ENCODE measurements around the gene COL6A2.

COL6A2 gene

DNA sequence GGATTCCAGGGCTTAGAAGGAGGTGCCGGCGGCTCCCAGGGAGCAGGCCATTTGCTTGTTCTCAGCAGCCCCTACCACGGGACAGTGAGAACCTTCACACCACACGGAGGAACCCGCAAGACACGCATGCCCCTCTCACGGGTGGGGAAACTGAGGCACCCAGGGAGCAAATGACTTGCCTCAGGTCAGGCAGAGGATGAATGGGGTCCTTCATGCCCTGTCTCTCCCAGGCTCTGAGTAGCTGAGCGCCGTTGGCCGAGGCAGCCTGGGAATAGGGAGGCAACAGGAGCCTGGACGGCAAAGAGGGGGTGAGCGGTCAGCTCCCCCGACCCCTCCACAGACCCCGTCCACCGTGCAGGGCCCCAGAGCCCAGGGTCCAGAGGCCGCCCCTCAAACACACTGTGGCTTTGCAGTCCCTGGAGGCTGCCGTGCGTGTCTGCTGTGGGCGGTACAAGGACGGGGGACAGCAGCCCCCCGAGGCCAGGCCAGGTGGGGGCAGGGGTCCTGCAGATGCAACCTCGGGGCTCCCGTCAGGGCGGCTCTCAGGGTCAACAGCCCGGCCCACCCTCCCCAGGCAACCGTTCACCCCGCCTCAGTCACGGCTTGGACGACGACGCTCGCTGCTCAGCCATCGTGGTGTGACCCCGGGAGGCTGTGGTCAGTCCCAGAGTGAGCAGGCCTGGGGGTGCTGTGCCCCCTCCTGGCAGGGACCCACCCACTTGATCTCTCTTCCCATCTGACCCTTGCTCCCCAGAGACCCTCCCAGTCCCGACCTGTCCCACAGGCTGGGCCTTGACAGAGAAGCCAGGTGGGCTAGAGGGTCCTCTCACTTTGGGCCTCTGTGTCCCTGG, 15.8 kb upstream of the COL6A2 start:
- no peak for ATAC-seq (ENCODE audit: low read depth)
- Histone ChIP-seq H3K36me3 (ENCODE audit: low read depth) (no peaks in the 10 kb centered on the region), H3K27ac (ENCODE audit: poor library complexity, severe bottlenecking) (no peak overlapping the region), H3K9me3 (ENCODE audit: severe bottlenecking) (no peaks in the 10 kb centered on the region), H3K4me3 (ENCODE audit: severe bottlenecking) (no peak overlapping the region), H3K27me3 (ENCODE audit: insufficient read depth, poor library complexity, severe bottlenecking) (no peaks in the 10 kb centered on the region), H3K4me1 (ENCODE audit: insufficient read depth, poor library complexity, severe bottlenecking) (no peaks in the 10 kb centered on the region)
- TF ChIP-seq, protein P1, sequence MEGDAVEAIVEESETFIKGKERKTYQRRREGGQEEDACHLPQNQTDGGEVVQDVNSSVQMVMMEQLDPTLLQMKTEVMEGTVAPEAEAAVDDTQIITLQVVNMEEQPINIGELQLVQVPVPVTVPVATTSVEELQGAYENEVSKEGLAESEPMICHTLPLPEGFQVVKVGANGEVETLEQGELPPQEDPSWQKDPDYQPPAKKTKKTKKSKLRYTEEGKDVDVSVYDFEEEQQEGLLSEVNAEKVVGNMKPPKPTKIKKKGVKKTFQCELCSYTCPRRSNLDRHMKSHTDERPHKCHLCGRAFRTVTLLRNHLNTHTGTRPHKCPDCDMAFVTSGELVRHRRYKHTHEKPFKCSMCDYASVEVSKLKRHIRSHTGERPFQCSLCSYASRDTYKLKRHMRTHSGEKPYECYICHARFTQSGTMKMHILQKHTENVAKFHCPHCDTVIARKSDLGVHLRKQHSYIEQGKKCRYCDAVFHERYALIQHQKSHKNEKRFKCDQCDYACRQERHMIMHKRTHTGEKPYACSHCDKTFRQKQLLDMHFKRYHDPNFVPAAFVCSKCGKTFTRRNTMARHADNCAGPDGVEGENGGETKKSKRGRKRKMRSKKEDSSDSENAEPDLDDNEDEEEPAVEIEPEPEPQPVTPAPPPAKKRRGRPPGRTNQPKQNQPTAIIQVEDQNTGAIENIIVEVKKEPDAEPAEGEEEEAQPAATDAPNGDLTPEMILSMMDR (IDR thresholded peaks at IDR 0.05; ENCODE audit: poor library complexity, severe bottlenecking) = no peak
- DNase-seq (ENCODE audit: low spot score) = no peak

DNA sequence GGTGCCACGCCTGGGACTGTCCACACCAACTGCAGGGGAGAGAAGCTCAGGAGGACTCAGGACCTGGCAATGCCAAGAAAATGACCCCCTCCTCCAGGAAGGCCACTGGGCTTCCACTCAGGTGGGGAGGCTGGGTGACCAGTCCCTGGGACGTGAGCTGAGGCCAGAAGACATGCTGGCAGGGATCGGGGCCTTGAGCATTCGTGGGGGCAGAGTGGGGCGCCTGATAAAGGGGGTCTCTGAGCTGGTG, 15.3 kb upstream of the COL6A2 start:
- ATAC-seq (ENCODE audit: low read depth) (no peak), DNase-seq (ENCODE audit: low spot score) (no peak)
- Histone ChIP-seq H3K27me3 (ENCODE audit: insufficient read depth, poor library complexity, severe bottlenecking) (no peaks in the 10 kb centered on the region), H3K27ac (ENCODE audit: poor library complexity, severe bottlenecking) (no peak overlapping the region), H3K4me1 (ENCODE audit: insufficient read depth, poor library complexity, severe bottlenecking) (no peaks in the 10 kb centered on the region), H3K9me3 (ENCODE audit: severe bottlenecking) (no peaks in the 10 kb centered on the region), H3K36me3 (ENCODE audit: low read depth) (no peaks in the 10 kb centered on the region), H3K4me3 (ENCODE audit: severe bottlenecking) (no peak overlapping the region)
- TF ChIP-seq, protein P1 (IDR thresholded peaks at IDR 0.05; ENCODE audit: poor library complexity, severe bottlenecking) = no peak

DNA sequence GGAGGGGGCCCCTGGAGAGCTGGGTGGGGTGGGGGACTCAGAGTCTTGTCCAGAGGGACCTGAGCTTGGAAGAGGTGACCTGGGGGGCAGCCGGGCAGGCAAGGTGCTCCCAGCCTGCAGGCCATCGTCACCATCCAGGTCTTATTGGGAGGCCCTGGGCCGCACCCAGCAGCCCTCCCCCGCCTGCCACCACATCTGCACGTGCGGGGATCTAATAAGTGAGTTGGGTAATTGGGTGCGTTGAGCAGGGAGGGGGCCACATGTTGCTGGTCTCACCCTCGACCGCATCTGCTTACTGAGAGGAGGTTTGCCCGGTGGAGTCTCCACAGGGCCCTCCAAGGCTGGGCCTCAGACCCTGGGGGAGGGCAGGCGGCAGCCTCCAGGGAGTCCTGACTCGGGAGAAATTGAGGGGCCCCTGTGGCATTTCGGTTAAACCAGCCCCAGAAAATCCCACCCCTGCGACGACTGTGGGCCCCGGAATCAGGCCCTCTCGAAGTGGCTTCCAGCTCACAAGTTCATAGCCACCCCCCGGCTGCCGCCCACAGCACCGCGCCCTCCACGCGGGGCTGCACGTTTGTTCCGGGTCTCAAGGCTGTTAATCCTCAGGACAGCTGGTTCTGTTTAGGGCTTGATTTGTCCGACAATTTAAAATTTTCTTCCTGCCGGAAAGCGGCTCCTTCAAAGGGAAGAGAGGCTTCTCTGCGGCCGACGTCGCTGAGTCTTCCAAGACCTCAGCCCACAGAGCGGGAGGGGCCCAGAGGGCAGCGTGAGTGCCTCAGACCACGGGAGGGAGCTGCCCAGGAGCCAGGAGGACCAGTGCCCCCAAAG, 14.7 kb upstream of the COL6A2 start:
- Histone ChIP-seq H3K4me3 (ENCODE audit: severe bottlenecking) (no peak overlapping the region), H3K9me3 (ENCODE audit: severe bottlenecking) (no peaks in the 10 kb centered on the region), H3K4me1 (ENCODE audit: insufficient read depth, poor library complexity, severe bottlenecking) (no peaks in the 10 kb centered on the region), H3K27ac (ENCODE audit: poor library complexity, severe bottlenecking) (no peak overlapping the region), H3K27me3 (ENCODE audit: insufficient read depth, poor library complexity, severe bottlenecking) (no peaks in the 10 kb centered on the region), H3K36me3 (ENCODE audit: low read depth) (no peaks in the 10 kb centered on the region)
- no peak for DNase-seq (ENCODE audit: low spot score)
- ATAC-seq (ENCODE audit: low read depth) = no peak; the same call in 2 of the 3 replicates
- TF ChIP-seq, protein P1 (IDR thresholded peaks at IDR 0.05; ENCODE audit: poor library complexity, severe bottlenecking) = no peak

DNA sequence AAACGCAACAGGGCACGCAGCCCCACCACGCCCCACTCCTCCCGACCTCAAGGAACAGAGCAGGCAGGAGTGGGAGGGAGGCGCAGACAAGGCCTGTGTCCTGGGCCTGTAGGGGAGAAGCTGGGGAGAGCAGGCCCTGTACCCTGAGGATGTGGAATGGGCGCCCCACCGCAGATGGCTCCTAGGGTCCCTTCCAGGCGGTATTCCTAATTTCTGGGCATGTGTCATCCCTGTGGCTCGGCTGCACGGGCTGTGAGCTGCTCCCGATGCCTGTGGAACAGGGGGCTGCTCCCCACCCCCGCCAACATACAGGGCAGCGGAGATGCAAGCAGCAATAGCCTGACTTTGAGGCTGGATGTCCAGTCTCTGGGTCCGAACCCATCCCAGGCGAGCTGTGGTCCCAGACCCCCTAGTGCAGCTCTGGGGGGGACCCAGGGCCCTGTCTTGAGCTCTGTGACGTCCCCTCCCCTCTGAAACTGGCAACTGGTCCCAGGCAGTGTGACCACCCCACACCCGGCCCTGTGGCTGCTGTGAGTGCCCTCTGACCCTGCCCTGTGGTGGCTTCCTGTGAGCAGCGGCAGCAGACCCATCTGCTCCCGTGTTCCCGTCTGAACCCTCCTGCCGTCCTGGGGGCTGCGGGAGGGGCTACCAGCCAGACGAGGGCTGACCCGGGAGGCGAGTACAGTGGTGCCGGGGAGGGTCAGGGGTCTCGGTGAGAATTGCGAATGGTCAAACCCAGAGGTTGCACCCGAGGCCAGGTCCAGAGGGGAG, 13.9 kb upstream of the COL6A2 start:
- TF ChIP-seq, protein P1 (IDR thresholded peaks at IDR 0.05; ENCODE audit: poor library complexity, severe bottlenecking) = no peak
- H3K4me1 ChIP-seq (ENCODE audit: insufficient read depth, poor library complexity, severe bottlenecking) = no peaks in the 10 kb centered on the region
- ATAC-seq (ENCODE audit: low read depth) (no peak), DNase-seq (ENCODE audit: low spot score) (no peak)
- H3K4me3 ChIP-seq (ENCODE audit: severe bottlenecking) = no peak overlapping the region
- no peaks in the 10 kb centered on the region for H3K9me3 ChIP-seq (ENCODE audit: severe bottlenecking)
- no peaks in the 10 kb centered on the region for H3K36me3 ChIP-seq (ENCODE audit: low read depth)
- H3K27ac ChIP-seq (ENCODE audit: poor library complexity, severe bottlenecking) = no peak overlapping the region
- H3K27me3 ChIP-seq (ENCODE audit: insufficient read depth, poor library complexity, severe bottlenecking) = no peaks in the 10 kb centered on the region

Measured in RWPE2 (cell line).